Keratinocyte (primary cell): ENCODE measurements around the gene CPEB3.
"Not testable (repeated sequence)": the region's sequence is repeated elsewhere in the genome, so short reads cannot be mapped to it uniquely, and the experiment has no call there.

ENCODE experiments used
- CTCF ChIP-seq, 3 experiments: IDR thresholded peaks in 1 of 3; conservative IDR thresholded peaks in 1 of 3; optimal IDR thresholded peaks in 1 of 3; 2 replicates in 2 of 3; 3 replicates in 1 of 3; pipeline versions ENCODE3 to v1.5.1; 2011; ENCODE audit warnings: low read length in 3 of 3, mild to moderate bottlenecking in 3 of 3, moderate library complexity in 2 of 3, control low read depth in 1 of 3, inconsistent platforms in 1 of 3; ENCODE audit not compliant: insufficient read depth in 2 of 3; ENCODE audit errors: extremely low read depth in 1 of 3
- EZH2 ChIP-seq: IDR thresholded peaks from one replicate; pipeline ENCODE4 v1.6.1; 2012; ENCODE audit warnings: inconsistent platforms, mild to moderate bottlenecking, low read length, moderate library complexity

GRCh38 chr10:92329927-92330326 is 39.0 kb upstream of the CPEB3 start:
- not testable (repeated sequence) for TF ChIP-seq EZH2; CTCF (optimal IDR thresholded peaks at IDR 0.05 in 1 of 3, IDR thresholded peaks at IDR 0.05 in 1 of 3, conservative IDR thresholded peaks at IDR 0.05 in 1 of 3; ENCODE audit: extremely low read depth in 1 of 3, insufficient read depth in 2 of 3, low read length in 3 of 3)
